ENCODE results near the gene SCYL1. TPM values are rescaled to one million over a fixed set of nuclear protein-coding genes. Genes with fewer than 3 reads are reported as not detected.

The SCYL1 gene
- total and polyA plus RNA-seq, 4 donors, result 33.7 to 62.0 (median 52.6) TPM

- peak overlapping the region; percentile 99 to 100 for H3K9ac ChIP-seq (ENCODE audit: low read depth in 1 of 2, low read length in 2 of 2)
- peaks cover 5 to 28% (median 17%) of the 10 kb centered on the region in 4 donors for H3K4me1 ChIP-seq (ENCODE audit: control insufficient read depth in 4 of 4, insufficient read depth in 4 of 4, low read length in 3 of 4)
- H3K4me3 ChIP-seq (ENCODE audit: low read depth in 1 of 3, low read length in 3 of 3), result peak overlapping the region; percentile 65 to 71 (median 67)
- DNase-seq (ENCODE audit: low spot score), result peak; percentile 99
- WGBS, result under 1% methylated on average over 61 of the region's 61 CpGs
- TF ChIP-seq TAF1 (conservative IDR thresholded peaks at IDR 0.05), result peak; percentile 60
- no peak for TF ChIP-seq ATF3 (IDR thresholded peaks at IDR 0.05)
- peak in 1 of 2 donors; percentile 65 for TF ChIP-seq RXRA (IDR thresholded peaks at IDR 0.05)
- no peak for TF ChIP-seq HNF4A (conservative IDR thresholded peaks at IDR 0.05)
- peak; percentile 92 to 98 for TF ChIP-seq EGR1 (IDR thresholded peaks at IDR 0.05; ENCODE audit: low read depth in 2 of 2)
- peak; percentile 6 for TF ChIP-seq CTCF (IDR thresholded peaks at IDR 0.05; ENCODE audit: low read depth, low read length, missing input control)
- TF ChIP-seq ZBTB33 (IDR thresholded peaks at IDR 0.05), result peak; percentile 48
- no peak for TF ChIP-seq FOXA2 (IDR thresholded peaks at IDR 0.05)
- TF ChIP-seq SP1 (IDR thresholded peaks at IDR 0.05), result peak; percentile 92
- peak; percentile 6 to 68 for TF ChIP-seq JUND (IDR thresholded peaks at IDR 0.05)
- peak; percentile 97 for TF ChIP-seq YY1 (IDR thresholded peaks at IDR 0.05)
- TF ChIP-seq MAX (IDR thresholded peaks at IDR 0.05), result peak; percentile 67
- TF ChIP-seq RAD21 (IDR thresholded peaks at IDR 0.05), result peak; percentile 55 to 56
- peak; percentile 71 for TF ChIP-seq FOXA1 (IDR thresholded peaks at IDR 0.05)
- TF ChIP-seq REST (IDR thresholded peaks at IDR 0.05), result peak; percentile 91
- TF ChIP-seq GABPA (IDR thresholded peaks at IDR 0.05 in 1 of 2, conservative IDR thresholded peaks at IDR 0.05 in 1 of 2), result peak in 1 of 2 donors; percentile 55
- no peak for TF ChIP-seq NR2F2 (IDR thresholded peaks at IDR 0.05)
- TF ChIP-seq HNF4G (IDR thresholded peaks at IDR 0.05), result no peak
- peaks cover 0 to 8% (median 0%) of the 10 kb centered on the region in 4 donors for H3K36me3 ChIP-seq (ENCODE audit: control insufficient read depth in 4 of 4, insufficient read depth in 3 of 4, low read depth in 1 of 4, low read length in 3 of 4)
- no peaks in the 10 kb centered on the region for H3K27me3 ChIP-seq (ENCODE audit: control insufficient read depth in 4 of 4, insufficient read depth in 4 of 4, low read length in 3 of 4)
- H3K9me3 ChIP-seq (ENCODE audit: control insufficient read depth in 4 of 4, low read length in 3 of 4), result no peaks in the 10 kb centered on the region
- peak overlapping the region; percentile 100 for H3K27ac ChIP-seq (ENCODE audit: low read depth in 1 of 2, low read length in 2 of 2)
Measured at GRCh38 chr11:65497141-65498041, 27.5 kb upstream of the SCYL1 start.
